Right cardiac atrium (tissue), 5 donors: ENCODE data around the gene TPT1. TPM values are rescaled to one million over a fixed set of nuclear protein-coding genes. Genes with fewer than 3 reads are reported as not detected.
"Not testable (repeated sequence)": the region's sequence is repeated elsewhere in the genome, so short reads cannot be mapped to it uniquely, and the experiment has no call there.

Experiments
- ATAC-seq, 2 donors: fragments of 200-7000 bp; cut with Tn5 transposase; one replicate each; pipeline versions ENCODE4 v1.8.0 to v1.9.1; 2020; ENCODE audit warnings: moderate library complexity in 2 of 2, mild to moderate bottlenecking in 1 of 2
- DNase-seq, 3 donors: peaks; one replicate each; pipeline ENCODE4 v3.0.0-alpha.2; 2020
- H3K27ac ChIP-seq: one replicate; pipeline ENCODE4 v1.5.1; 2013; ENCODE audit warnings: mild to moderate bottlenecking, low read length, control low read depth, moderate library complexity
- H3K27me3 ChIP-seq: one replicate; pipeline ENCODE4 v1.6.1; 2013; ENCODE audit not compliant: control insufficient read depth, insufficient read depth
- H3K4me1 ChIP-seq: one replicate; pipeline ENCODE4 v1.6.1; 2013; ENCODE audit warnings: low read length; ENCODE audit not compliant: control insufficient read depth, insufficient read depth
- H3K4me3 ChIP-seq: one replicate; pipeline ENCODE4 v1.5.1; 2013; ENCODE audit warnings: low read length, control low read depth
- H3K9me3 ChIP-seq: one replicate; pipeline ENCODE4 v1.6.1; 2013; ENCODE audit warnings: low read length; ENCODE audit not compliant: control insufficient read depth
- WGBS: extraction: QIAGEN DNeasy Blood & Tissue Kit; methylation state at CpG from one replicate; pipeline ENCODE4 v1.1.7; 2013; 5-methylcytosine and 5-hydroxymethylcytosine counted together
- intact Hi-C, 4 donors: fragments of 100-400 bp; cut with DNase I; formaldehyde crosslinking; loops; one replicate each; pipeline versions ENCODE4 v1.11.0 to v1.14.0; 2022 to 2023
- long read RNA-seq, 4 donors: library from polyadenylated mRNA; unstranded; transcript quantifications; one replicate each; pipeline ENCODE4 v2.0.0, GENCODE V29; 2020 to 2021
- polyA plus RNA-seq: library from polyadenylated mRNA; stranded (reverse); fragments of 200-250 nt; gene quantifications from one replicate; pipeline ENCODE4 v1.2.3, GENCODE V29; 2013
- total RNA-seq, 4 donors: library from RNA; stranded (reverse); fragmentation: NEBNext Ultra II Directional; extraction: Animal tissue kit (Norgen Biotek cat#: 25700); gene quantifications; one replicate each; pipeline ENCODE4 v1.2.1, GENCODE V29; 2021
- donor health status: healthy with polysubstance abuse.
- donor health status: DM: no; HTN: yes; CAD: no.
- donor health status: DM: no; HTN: no; CAD: no.
- donor health status: DM: no; HTN: yes; CAD: no; lungs with severe emphysema.
- donor health status: DM: yes; HTN: yes; CAD: no.

TPT1 gene
- total RNA-seq (1,000 to 10,000 TPM; 3,534 to 4,755 (median 4,285) TPM), polyA plus RNA-seq (8,085 TPM)
- long read RNA-seq, donor 1, full-length matches to known transcripts, result 975 of 1,005 reads
- long read RNA-seq, donor 1, partial matches to known transcripts, result 19 of 1,005 reads
- long read RNA-seq, donor 1, other reads (novel, unspliced or antisense), result 11 of 1,005 reads
- long read RNA-seq, donor 2, full-length matches to known transcripts, result 1,304 of 1,340 reads
- long read RNA-seq, donor 2, partial matches to known transcripts, result 17 of 1,340 reads
- long read RNA-seq, donor 2, other reads (novel, unspliced or antisense), result 19 of 1,340 reads
- long read RNA-seq, donor 3, full-length matches to known transcripts, result 1,280 of 1,329 reads
- long read RNA-seq, donor 3, partial matches to known transcripts, result 19 of 1,329 reads
- long read RNA-seq, donor 3, other reads (novel, unspliced or antisense), result 30 of 1,329 reads
- long read RNA-seq, donor 4, full-length matches to known transcripts, result 1,161 of 1,181 reads
- long read RNA-seq, donor 4, partial matches to known transcripts, result 8 of 1,181 reads
- long read RNA-seq, donor 4, other reads (novel, unspliced or antisense), result 12 of 1,181 reads

DNA sequence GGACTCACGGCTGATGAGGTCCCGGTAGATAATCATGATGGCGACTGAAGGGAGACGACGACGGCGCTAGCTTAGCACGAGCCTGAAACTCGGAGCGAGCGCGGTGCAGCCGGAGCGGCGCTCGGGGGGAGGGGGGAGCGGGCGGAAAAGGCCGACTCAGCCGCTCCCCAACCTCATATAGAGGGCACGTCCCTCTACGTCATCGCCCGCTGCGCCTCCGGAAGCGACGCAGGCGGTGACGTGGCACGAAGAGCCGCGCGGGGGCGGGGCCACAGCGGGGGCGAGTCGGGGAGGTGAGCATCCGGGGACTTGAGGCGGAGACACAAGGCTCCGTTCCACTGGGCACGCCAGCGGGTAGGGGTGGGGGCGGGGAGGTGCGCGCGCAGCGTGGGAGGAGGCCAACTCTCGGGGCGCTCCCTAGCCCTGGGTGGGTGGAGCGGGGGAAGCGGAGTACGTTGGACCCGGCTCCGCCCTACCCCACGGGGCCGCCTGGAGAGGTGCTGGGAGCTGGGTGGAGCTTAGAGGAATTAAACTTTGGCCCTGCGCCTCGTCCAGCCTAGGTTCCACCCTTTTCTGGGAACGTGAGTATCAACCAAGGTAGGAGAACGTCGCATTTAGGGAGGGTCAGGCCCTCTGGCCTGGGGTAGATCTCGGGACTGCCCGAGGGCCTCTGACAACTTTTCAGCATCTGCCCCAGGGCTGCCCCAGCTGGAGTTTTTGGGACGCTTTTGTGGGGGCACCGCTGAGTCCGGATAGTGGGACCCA, at the start of gene TPT1:
TPT1 (minus strand) TSS at position 150 of the 765 bp plus-strand sequence; CDS start at position 36, 114 bp downstream.
- Histone ChIP-seq H3K27me3 (no peaks in the 10 kb centered on the region), H3K4me1 (peaks cover 6% of the 10 kb centered on the region), H3K9me3 (no peaks in the 10 kb centered on the region), H3K4me3 (peak within 1 kb of the TSS; percentile 91), H3K27ac (peak within 1 kb of the TSS; percentile 99)
- WGBS, result under 1% methylated on average over 67 of the region's 67 CpGs
- ATAC-seq, result peak; percentile 94 to 96
- DNase-seq, result peak; percentile 98 to 100 (median 99)
- intact Hi-C loops, result no loop called here

GRCh38 chr13:45390348-45390747, 49.4 kb upstream of the TPT1 start:
- ATAC-seq, result peak in 1 of 2 donors; percentile 69
- H3K27me3 ChIP-seq, H3K27ac ChIP-seq, H3K4me1 ChIP-seq, H3K4me3 ChIP-seq, intact Hi-C loops, H3K9me3 ChIP-seq, DNase-seq: not testable (repeated sequence)
- WGBS, result 67% methylated on average over 9 of the region's 9 CpGs

GRCh38 chr13:45388664-45389063, 47.7 kb upstream of the TPT1 start:
- H3K27ac ChIP-seq, result no peak overlapping the region
- no peaks in the 10 kb centered on the region for H3K27me3 ChIP-seq
- whole genome bisulfite sequencing, result 88% methylated on average over 4 of the region's 4 CpGs
- ATAC-seq (no peak), DNase-seq (no peak)
- H3K9me3 ChIP-seq, result no peaks in the 10 kb centered on the region
- no peak overlapping the region for H3K4me3 ChIP-seq
- peaks cover 2% of the 10 kb centered on the region for H3K4me1 ChIP-seq
- intact Hi-C loops, result no loop called here

DNA sequence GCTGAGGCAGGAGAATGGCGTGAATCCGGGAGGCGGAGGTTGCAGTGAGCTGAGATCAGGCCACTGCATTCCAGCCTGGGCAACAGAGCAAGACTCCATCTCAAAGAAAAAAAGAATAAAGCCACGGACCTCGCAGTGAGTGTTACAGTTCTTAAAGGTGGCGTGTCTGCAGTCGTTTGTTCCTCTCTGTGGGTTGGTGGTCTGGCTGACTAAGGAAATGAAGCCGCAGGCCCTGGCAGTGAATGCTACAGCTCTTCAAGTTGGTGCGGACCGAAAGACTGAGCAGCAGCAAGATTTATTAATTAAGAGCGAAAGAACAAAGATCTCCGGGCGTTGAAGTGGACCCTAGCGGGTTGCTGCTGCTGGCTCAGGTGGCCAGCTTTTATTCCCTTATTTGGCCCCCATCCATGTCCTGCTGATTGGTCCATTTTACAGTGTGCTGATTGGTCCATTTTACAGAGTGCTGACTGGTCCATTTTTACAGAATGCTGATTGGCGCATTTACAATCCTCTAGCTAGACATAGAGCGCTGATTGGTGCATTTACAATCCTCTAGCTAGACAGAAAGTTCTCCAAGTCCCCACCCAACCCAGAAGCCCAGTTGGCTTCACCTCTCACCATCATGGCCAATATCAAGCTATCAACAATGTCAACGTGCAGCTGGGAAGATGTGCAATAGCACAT, 46.1 kb upstream of the TPT1 start:
- ATAC-seq, DNase-seq, H3K4me3 ChIP-seq, H3K27ac ChIP-seq, H3K27me3 ChIP-seq, intact Hi-C loops, H3K9me3 ChIP-seq, H3K4me1 ChIP-seq: not testable (repeated sequence)
- 82% methylated on average over 17 of the region's 17 CpGs for WGBS

GRCh38 chr13:45385907-45386553, 45.0 kb upstream of the TPT1 start:
- peak; percentile 50 to 74 for ATAC-seq
- Histone ChIP-seq H3K4me3 (no peak overlapping the region), H3K4me1 (peaks cover 2% of the 10 kb centered on the region), H3K27me3 (no peaks in the 10 kb centered on the region), H3K27ac (peak overlapping the region; percentile 67), H3K9me3 (no peaks in the 10 kb centered on the region)
- intact Hi-C loops, result no loop called here
- WGBS, result 83% methylated on average over 5 of the region's 5 CpGs
- no peak for DNase-seq

GRCh38 chr13:45385320-45385719, 44.3 kb upstream of the TPT1 start:
- ATAC-seq (peak; percentile 29 to 55), DNase-seq (no peak)
- peaks cover 2% of the 10 kb centered on the region for H3K4me1 ChIP-seq
- H3K27ac ChIP-seq, result peak overlapping the region; percentile 67
- H3K4me3 ChIP-seq, result no peak overlapping the region
- 80% methylated on average over 5 of the region's 5 CpGs for WGBS
- H3K9me3 ChIP-seq, result no peaks in the 10 kb centered on the region
- intact Hi-C loops, result no loop called here
- H3K27me3 ChIP-seq, result no peaks in the 10 kb centered on the region

GRCh38 chr13:45384474-45385174, 43.6 kb upstream of the TPT1 start:
- 74% methylated on average over 4 of the region's 4 CpGs for WGBS
- Histone ChIP-seq H3K4me1 (peaks cover 2% of the 10 kb centered on the region), H3K4me3 (no peak overlapping the region), H3K27ac (no peak overlapping the region), H3K27me3 (no peaks in the 10 kb centered on the region), H3K9me3 (no peaks in the 10 kb centered on the region)
- intact Hi-C loops, result no loop called here
- ATAC-seq (no peak), DNase-seq (no peak)

DNA sequence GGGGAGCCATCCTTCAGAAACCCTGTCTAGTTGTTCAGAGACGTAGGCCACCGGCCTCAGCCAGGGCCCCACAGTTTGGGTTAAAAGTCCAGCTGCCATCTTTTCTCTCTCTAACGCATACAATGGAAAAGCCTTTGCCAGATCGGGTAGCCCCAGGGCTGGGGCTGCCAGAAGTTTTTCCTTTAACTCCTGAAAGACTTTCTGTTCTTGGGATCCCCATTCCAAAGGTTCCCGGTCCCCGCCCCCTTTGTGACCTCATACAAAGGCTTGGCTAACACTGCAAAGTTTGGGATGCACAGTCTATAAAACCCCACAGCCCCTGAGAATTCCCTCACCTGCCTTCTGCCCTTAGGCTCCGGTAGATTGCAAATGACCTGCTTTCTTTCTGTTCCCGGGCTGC, 41.8 kb upstream of the TPT1 start:
- WGBS, result 93% methylated on average over 2 of the region's 8 CpGs
- H3K27ac ChIP-seq, intact Hi-C loops, ATAC-seq, H3K4me1 ChIP-seq, DNase-seq, H3K9me3 ChIP-seq, H3K4me3 ChIP-seq, H3K27me3 ChIP-seq: not testable (repeated sequence)

GRCh38 chr13:45381196-45381595, 40.2 kb upstream of the TPT1 start:
- WGBS, result no CpG with 5 or more reads among the region's 12 CpGs
- intact Hi-C loops, result no loop called here
- Histone ChIP-seq H3K4me1 (no peaks in the 10 kb centered on the region), H3K27me3 (no peaks in the 10 kb centered on the region), H3K9me3 (no peaks in the 10 kb centered on the region), H3K27ac (no peak overlapping the region), H3K4me3 (no peak overlapping the region)
- DNase-seq (no peak), ATAC-seq (no peak)

DNA sequence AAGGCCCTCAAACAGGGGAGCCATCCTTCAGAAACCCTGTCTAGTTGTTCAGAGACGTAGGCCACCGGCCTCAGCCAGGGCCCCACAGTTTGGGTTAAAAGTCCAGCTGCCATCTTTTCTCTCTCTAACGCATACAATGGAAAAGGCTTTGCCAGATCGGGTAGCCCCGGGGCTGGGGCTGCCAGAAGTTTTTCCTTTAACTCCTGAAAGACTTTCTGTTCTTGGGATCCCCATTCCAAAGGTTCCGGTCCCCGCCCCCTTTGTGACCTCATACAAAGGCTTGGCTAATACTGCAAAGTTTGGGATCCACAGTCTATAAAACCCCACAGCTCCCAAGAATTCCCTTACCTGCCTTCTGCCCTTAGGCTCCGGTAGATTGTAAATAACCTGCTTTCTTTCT, 39.7 kb upstream of the TPT1 start:
- intact Hi-C loops, H3K27ac ChIP-seq, DNase-seq, ATAC-seq, H3K4me1 ChIP-seq, H3K4me3 ChIP-seq, H3K9me3 ChIP-seq, H3K27me3 ChIP-seq: not testable (repeated sequence)
- WGBS, result 66% methylated on average over 5 of the region's 8 CpGs
